Adrenal gland (tissue), 5 donors: ENCODE measurements around the gene ETV6.

Experiments
- CTCF ChIP-seq, 6 experiments: fragments of 450-650 bp in 4 of 6; fragments of 200-600 bp in 2 of 6; sonication (generic) in 1 of 6; IDR thresholded peaks; 1 replicate in 5 of 6; 2 replicates in 1 of 6; pipeline versions ENCODE4 v1.5.1 to v1.8.0; 2016 to 2021; ENCODE audit warnings: antibody characterized with exemption in 6 of 6, mild to moderate bottlenecking in 2 of 6, moderate library complexity in 1 of 6
- POLR2A ChIP-seq, 2 donors: fragments of 450-650 bp; IDR thresholded peaks; one replicate each; pipeline ENCODE4 v1.6.1; 2017; ENCODE audit warnings: antibody characterized with exemption in 2 of 2, mild to moderate bottlenecking in 2 of 2, moderate library complexity in 1 of 2
- donor health status: DM: no; HTN: no; CAD: no.

DNA sequence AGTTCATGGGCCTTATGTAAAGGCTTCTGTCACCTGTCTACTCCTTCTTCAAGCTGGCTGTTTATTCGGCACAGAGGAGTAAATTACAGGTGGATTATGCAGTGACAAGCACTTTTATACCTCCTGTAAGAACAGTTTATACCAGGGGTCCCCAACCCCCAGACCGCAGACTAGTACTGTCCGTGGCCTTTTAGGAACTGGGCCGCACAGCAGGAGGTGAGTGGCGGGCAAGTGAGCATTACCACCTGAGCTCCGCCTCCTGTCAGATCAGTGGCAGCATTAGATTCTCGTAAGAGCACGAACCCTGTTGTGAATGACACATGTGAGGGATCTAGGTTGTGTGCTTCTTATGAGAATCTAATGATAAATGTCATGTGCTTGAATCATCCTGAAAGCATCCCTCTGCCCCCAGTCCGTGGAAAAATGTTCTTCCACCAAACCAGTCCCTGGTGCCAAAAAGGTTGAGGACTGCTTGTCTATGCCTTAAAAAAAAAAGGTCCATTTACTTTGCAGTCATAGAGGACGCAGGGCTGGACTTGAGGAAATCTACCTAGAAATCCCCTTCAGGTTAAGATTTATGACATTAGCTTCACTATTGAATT, 78.8 kb downstream of the ETV6 start:
- TF ChIP-seq CTCF (IDR thresholded peaks at IDR 0.05) (no peak), POLR2A (IDR thresholded peaks at IDR 0.05) (no peak)
